MM.1S (cell line): ENCODE results near the gene PLA2G4A.

ENCODE experiments used
- DNase-seq: peaks from one replicate; pipeline ENCODE4 v3.0.0-alpha.2; 2015
- H2AFZ ChIP-seq: fragments of 300-600 bp; sonication (generic); 2 replicates; pipeline ENCODE4 v1.6.0; 2016; ENCODE audit warnings: antibody characterized with exemption, low read length
- H3F3A ChIP-seq: fragments of 300-600 bp; sonication (generic); 2 replicates; pipeline ENCODE4 v1.6.1; 2016; ENCODE audit warnings: mild to moderate bottlenecking, antibody characterized with exemption, low read length, moderate library complexity, mixed read lengths; ENCODE audit not compliant: insufficient read depth
- H3K27ac ChIP-seq: fragments of 300-600 bp; sonication (generic); 2 replicates; pipeline ENCODE4 v1.5.1; 2016; ENCODE audit warnings: mild to moderate bottlenecking, low read length
- H3K27me3 ChIP-seq: fragments of 300-600 bp; sonication (generic); replicated peaks from 2 replicates; pipeline ENCODE4 v1.6.0; 2016; ENCODE audit warnings: low read length; ENCODE audit not compliant: insufficient read depth
- H3K36me3 ChIP-seq: fragments of 300-600 bp; sonication (generic); replicated peaks from 2 replicates; pipeline ENCODE4 v1.6.1; 2016; ENCODE audit warnings: mild to moderate bottlenecking, low read length, mixed read lengths; ENCODE audit not compliant: insufficient read depth
- H3K4me1 ChIP-seq: fragments of 300-600 bp; sonication (generic); 2 replicates; pipeline ENCODE4 v1.6.1; 2016; ENCODE audit warnings: low read length, mixed read lengths
- H3K4me2 ChIP-seq: fragments of 300-600 bp; sonication (generic); 2 replicates; pipeline ENCODE4 v1.6.0; 2016; ENCODE audit warnings: low read depth, low read length
- H3K4me3 ChIP-seq: fragments of 300-600 bp; sonication (generic); 2 replicates; pipeline ENCODE4 v1.5.1; 2016; ENCODE audit warnings: low read length, mixed read lengths
- H3K79me2 ChIP-seq: fragments of 300-600 bp; sonication (generic); 2 replicates; pipeline ENCODE4 v1.6.1; 2016; ENCODE audit warnings: mixed run types, low read length, mixed read lengths
- H3K9ac ChIP-seq: fragments of 300-600 bp; sonication (generic); 2 replicates; pipeline ENCODE4 v1.6.1; 2016; ENCODE audit warnings: low read length, mixed read lengths
- H3K9me2 ChIP-seq: fragments of 300-600 bp; sonication (generic); replicated peaks from 2 replicates; pipeline ENCODE4 v1.6.1; 2016; ENCODE audit warnings: mild to moderate bottlenecking, low read length, mixed read lengths; ENCODE audit not compliant: insufficient read depth
- H3K9me3 ChIP-seq: fragments of 300-600 bp; sonication (generic); replicated peaks from 2 replicates; pipeline ENCODE4 v1.6.1; 2016; ENCODE audit warnings: mild to moderate bottlenecking, low read length, mixed read lengths; ENCODE audit not compliant: insufficient read depth
- H4K20me1 ChIP-seq: fragments of 300-600 bp; sonication (generic); 2 replicates; pipeline ENCODE4 v1.6.1; 2016; ENCODE audit warnings: mild to moderate bottlenecking, low read length, moderate library complexity, mixed read lengths; ENCODE audit not compliant: insufficient read depth
- EZH2 ChIP-seq: fragments of 300-600 bp; sonication (generic); optimal IDR thresholded peaks from 2 replicates; pipeline ENCODE3; 2017; ENCODE audit warnings: low read depth, mild to moderate bottlenecking, antibody characterized with exemption, low read length, mixed read lengths
- EZH2phosphoT487 ChIP-seq: fragments of 300-600 bp; sonication (generic); IDR thresholded peaks from 2 replicates; pipeline ENCODE4 v1.6.1; 2018; ENCODE audit warnings: antibody characterized with exemption, low read length
- TF ChIP-seq, protein P1 (sequence below): fragments of 300-600 bp; sonication (generic); IDR thresholded peaks from 2 replicates; pipeline ENCODE4 v1.5.1; 2016; ENCODE audit warnings: antibody characterized with exemption, low read length, mixed read lengths

PLA2G4A gene

DNA sequence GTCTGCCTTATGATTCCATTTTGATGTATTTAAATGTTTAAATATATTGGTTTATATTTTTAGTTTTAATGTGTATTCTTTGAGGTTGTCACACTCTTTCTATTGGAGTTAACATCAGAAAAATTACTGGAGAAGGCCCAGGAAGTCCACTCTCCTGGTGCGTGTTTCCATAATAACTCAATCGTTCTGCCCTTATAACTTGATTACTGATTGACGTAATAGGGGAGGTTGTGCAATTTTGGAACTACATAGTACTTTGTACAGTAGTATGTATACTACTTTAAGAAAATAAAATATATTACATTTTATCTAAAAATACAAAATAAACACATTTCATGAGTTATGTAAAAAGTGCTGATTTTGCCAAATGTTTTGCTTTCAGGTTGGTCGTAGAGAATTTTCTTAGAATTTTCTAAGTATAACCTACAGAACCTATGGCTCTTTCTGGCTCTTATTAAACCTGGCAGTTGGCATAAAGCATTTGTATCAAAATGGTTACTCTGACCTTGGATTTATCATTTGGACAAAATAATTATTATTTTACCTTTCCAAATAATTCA lies 5.7 kb downstream of the PLA2G4A start:
- H3K27me3 ChIP-seq = no peaks in the 10 kb centered on the region
- DNase-seq = no peak
- peaks cover 63% of the 10 kb centered on the region for H3K79me2 ChIP-seq
- no peak overlapping the region for H3K4me3 ChIP-seq
- H3K36me3 ChIP-seq = no peaks in the 10 kb centered on the region; the same call in 1 of the 2 replicates
- H4K20me1 ChIP-seq = no peaks in the 10 kb centered on the region
- H3K9ac ChIP-seq = no peak overlapping the region
- H3K9me3 ChIP-seq = no peaks in the 10 kb centered on the region
- no peak overlapping the region for H2AFZ ChIP-seq
- H3K9me2 ChIP-seq = no peaks in the 10 kb centered on the region
- no peak for TF ChIP-seq EZH2phosphoT487
- no peak for TF ChIP-seq EZH2
- TF ChIP-seq, protein P1, sequence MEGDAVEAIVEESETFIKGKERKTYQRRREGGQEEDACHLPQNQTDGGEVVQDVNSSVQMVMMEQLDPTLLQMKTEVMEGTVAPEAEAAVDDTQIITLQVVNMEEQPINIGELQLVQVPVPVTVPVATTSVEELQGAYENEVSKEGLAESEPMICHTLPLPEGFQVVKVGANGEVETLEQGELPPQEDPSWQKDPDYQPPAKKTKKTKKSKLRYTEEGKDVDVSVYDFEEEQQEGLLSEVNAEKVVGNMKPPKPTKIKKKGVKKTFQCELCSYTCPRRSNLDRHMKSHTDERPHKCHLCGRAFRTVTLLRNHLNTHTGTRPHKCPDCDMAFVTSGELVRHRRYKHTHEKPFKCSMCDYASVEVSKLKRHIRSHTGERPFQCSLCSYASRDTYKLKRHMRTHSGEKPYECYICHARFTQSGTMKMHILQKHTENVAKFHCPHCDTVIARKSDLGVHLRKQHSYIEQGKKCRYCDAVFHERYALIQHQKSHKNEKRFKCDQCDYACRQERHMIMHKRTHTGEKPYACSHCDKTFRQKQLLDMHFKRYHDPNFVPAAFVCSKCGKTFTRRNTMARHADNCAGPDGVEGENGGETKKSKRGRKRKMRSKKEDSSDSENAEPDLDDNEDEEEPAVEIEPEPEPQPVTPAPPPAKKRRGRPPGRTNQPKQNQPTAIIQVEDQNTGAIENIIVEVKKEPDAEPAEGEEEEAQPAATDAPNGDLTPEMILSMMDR = no peak
- H3K4me1 ChIP-seq = peaks cover 6% of the 10 kb centered on the region; the same call in 1 of the 2 replicates
- H3K4me2 ChIP-seq = no peak overlapping the region
- H3F3A ChIP-seq = peaks cover 6% of the 10 kb centered on the region
- no peak overlapping the region for H3K27ac ChIP-seq

DNA sequence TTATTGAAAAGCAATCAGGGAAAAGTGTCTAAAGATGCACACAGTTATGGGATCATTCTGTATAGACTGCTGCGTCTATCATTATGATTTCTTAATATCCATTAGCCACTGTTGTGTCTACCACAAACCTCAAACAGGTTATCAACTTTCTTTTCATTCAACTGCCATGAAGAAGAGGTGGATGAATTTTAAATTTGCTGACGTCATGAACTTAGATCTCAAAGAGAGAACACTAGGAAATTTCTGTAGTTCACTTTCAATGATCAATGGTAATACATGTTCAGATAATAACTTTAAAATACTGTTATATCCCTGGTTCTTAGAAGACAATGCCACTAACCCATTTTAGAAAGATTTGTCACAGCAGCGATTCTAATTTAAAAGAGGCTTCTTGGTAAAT lies 6.7 kb downstream of the PLA2G4A start:
- H3K9ac ChIP-seq = no peak overlapping the region
- H3K4me1 ChIP-seq = peaks cover 7% of the 10 kb centered on the region; the same call in 1 of the 2 replicates
- H3K9me3 ChIP-seq = no peaks in the 10 kb centered on the region
- no peaks in the 10 kb centered on the region; the same call in 1 of the 2 replicates for H3K36me3 ChIP-seq
- H4K20me1 ChIP-seq = no peaks in the 10 kb centered on the region
- no peaks in the 10 kb centered on the region for H3K9me2 ChIP-seq
- H2AFZ ChIP-seq = no peak overlapping the region
- H3K27me3 ChIP-seq = no peaks in the 10 kb centered on the region
- H3K79me2 ChIP-seq = peaks cover 63% of the 10 kb centered on the region
- TF ChIP-seq, protein P1 = no peak
- TF ChIP-seq EZH2phosphoT487 = no peak
- TF ChIP-seq EZH2 = no peak
- H3F3A ChIP-seq = no peaks in the 10 kb centered on the region
- H3K27ac ChIP-seq = no peak overlapping the region
- H3K4me2 ChIP-seq = no peak overlapping the region
- DNase-seq = no peak
- H3K4me3 ChIP-seq = no peak overlapping the region

DNA sequence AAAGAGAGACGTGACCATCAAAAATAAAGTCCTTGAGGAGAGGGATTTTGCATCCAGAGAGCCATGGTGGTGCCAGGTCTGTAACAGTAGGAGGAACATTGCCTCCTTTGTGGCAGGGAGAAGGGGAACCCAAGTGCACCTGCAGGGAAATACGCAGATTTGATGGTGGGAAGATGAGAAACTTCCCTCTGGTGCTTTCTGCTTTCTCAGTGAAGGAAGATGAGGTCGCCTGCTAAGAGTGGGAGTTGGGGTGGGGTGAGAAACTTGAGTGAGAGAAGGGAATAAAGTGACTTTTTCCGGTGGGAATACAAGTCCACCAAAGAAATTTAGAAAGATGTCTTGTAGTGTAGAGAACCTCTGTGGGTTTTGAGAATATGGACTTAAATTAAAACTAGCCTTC lies 9.1 kb downstream of the PLA2G4A start:
- Histone ChIP-seq H3K36me3 (peaks cover 2% of the 10 kb centered on the region; the same call in 1 of the 2 replicates), H3K9me3 (no peaks in the 10 kb centered on the region), H3F3A (no peaks in the 10 kb centered on the region), H3K27me3 (no peaks in the 10 kb centered on the region), H2AFZ (no peak overlapping the region), H3K4me2 (no peak overlapping the region), H3K79me2 (peaks cover 46% of the 10 kb centered on the region), H3K4me3 (no peak overlapping the region), H3K9me2 (no peaks in the 10 kb centered on the region), H3K9ac (no peak overlapping the region), H3K27ac (no peak overlapping the region), H3K4me1 (0 out of 2 replicates have a peak, but pooled peaks cover 10% of the 10 kb centered on the region), H4K20me1 (no peaks in the 10 kb centered on the region)
- DNase-seq = no peak
- TF ChIP-seq, protein P1 = no peak
- TF ChIP-seq EZH2 (no peak), EZH2phosphoT487 (no peak)
